Non-pigmented ciliary epithelial cell (primary cell): ENCODE data around the gene ZNF329.

Experiments
- DNase-seq: peaks from one replicate; pipeline ENCODE4 v3.0.0-alpha.2; 2010; ENCODE audit warnings: low read depth

The ZNF329 gene

GRCh38 chr19:58118979-58119733 is 31.4 kb downstream of the ZNF329 start:
- no peak for DNase-seq

- DNase-seq = no peak
Observed at GRCh38 chr19:58117841-58118575, 32.6 kb downstream of the ZNF329 start.

GRCh38 chr19:58108546-58108817 is 42.1 kb downstream of the ZNF329 start:
- no peak for DNase-seq

- DNase-seq = no peak
Observed at GRCh38 chr19:58107778-58108545, 42.6 kb downstream of the ZNF329 start.

GRCh38 chr19:58098682-58098998 is 51.9 kb downstream of the ZNF329 start:
- no peak for DNase-seq

GRCh38 chr19:58097781-58098681 is 52.6 kb downstream of the ZNF329 start, which contains the start of gene ZSCAN18:
ZSCAN18 (minus strand) TSS chr19:58098231; CDS start chr19:58090267, 7,964 bp downstream.
- DNase-seq = peak; percentile 81

GRCh38 chr19:58097349-58097748 is 53.2 kb downstream of the ZNF329 start:
- DNase-seq = no peak

GRCh38 chr19:58096884-58097283 is 53.7 kb downstream of the ZNF329 start:
- DNase-seq = no peak

GRCh38 chr19:58095328-58095727 is 55.3 kb downstream of the ZNF329 start:
- DNase-seq = no peak

GRCh38 chr19:58093071-58093470 is 57.5 kb downstream of the ZNF329 start:
- DNase-seq = no peak

- no peak for DNase-seq
Observed at GRCh38 chr19:58091251-58091995, 59.2 kb downstream of the ZNF329 start.

- no peak for DNase-seq
Observed at GRCh38 chr19:58089846-58090245, 60.7 kb downstream of the ZNF329 start.

- no peak for DNase-seq
Observed at GRCh38 chr19:58088521-58089052, 62.0 kb downstream of the ZNF329 start.

- no peak for DNase-seq
Observed at GRCh38 chr19:58086825-58087710, 63.5 kb downstream of the ZNF329 start.

GRCh38 chr19:58085348-58085875 is 65.2 kb downstream of the ZNF329 start:
- no peak for DNase-seq

GRCh38 chr19:58084596-58085347 is 65.8 kb downstream of the ZNF329 start:
- DNase-seq = no peak

- DNase-seq = no peak
Observed at GRCh38 chr19:58083021-58083420, 67.6 kb downstream of the ZNF329 start.

- DNase-seq = no peak
Observed at GRCh38 chr19:58079792-58080191, 70.8 kb downstream of the ZNF329 start.
